Hepatocyte (in vitro differentiated cells): ENCODE results near the gene GLI1. TPM values are rescaled to one million over a fixed set of nuclear protein-coding genes. Genes with fewer than 3 reads are reported as not detected.

Experiments used
- DNase-seq: peaks from one replicate; pipeline ENCODE4 v3.0.0-alpha.2; 2016; ENCODE audit warnings: low spot score
- H2AFZ ChIP-seq: fragments of 200-600 bp; sonication (generic); 2 replicates; pipeline ENCODE4 v1.6.0; 2016; ENCODE audit warnings: antibody characterized with exemption, mild to moderate bottlenecking
- H3K27ac ChIP-seq: fragments of 200-600 bp; sonication (generic); 2 replicates; pipeline ENCODE4 v1.5.1; 2016; ENCODE audit warnings: mild to moderate bottlenecking
- H3K27me3 ChIP-seq: fragments of 200-600 bp; sonication (generic); 2 replicates; pipeline ENCODE4 v1.6.1; 2016
- H3K36me3 ChIP-seq: fragments of 200-600 bp; sonication (generic); replicated peaks from 2 replicates; pipeline ENCODE4 v1.5.1; 2016; ENCODE audit warnings: low read depth; ENCODE audit not compliant: insufficient read depth
- H3K4me1 ChIP-seq: fragments of 200-600 bp; sonication (generic); 2 replicates; pipeline ENCODE4 v1.5.1; 2016; ENCODE audit warnings: mild to moderate bottlenecking, moderate library complexity; ENCODE audit not compliant: insufficient read depth
- H3K4me2 ChIP-seq: fragments of 200-600 bp; sonication (generic); 2 replicates; pipeline ENCODE4 v1.6.0; 2016
- H3K4me3 ChIP-seq: fragments of 200-600 bp; sonication (generic); 2 replicates; pipeline ENCODE4 v1.5.1; 2016; ENCODE audit warnings: mild to moderate bottlenecking
- H3K79me2 ChIP-seq: fragments of 200-600 bp; sonication (generic); 2 replicates; pipeline ENCODE4 v1.6.0; 2017; ENCODE audit warnings: mild to moderate bottlenecking
- H3K9me2 ChIP-seq: fragments of 200-600 bp; sonication (generic); replicated peaks from 2 replicates; pipeline ENCODE4 v1.6.0; 2017; ENCODE audit warnings: mild to moderate bottlenecking; ENCODE audit not compliant: insufficient read depth
- H3K9me3 ChIP-seq: fragments of 200-600 bp; sonication (generic); 2 replicates; pipeline ENCODE4 v1.5.1; 2016; ENCODE audit warnings: low read depth, mild to moderate bottlenecking
- H4K20me1 ChIP-seq: fragments of 200-600 bp; sonication (generic); 2 replicates; pipeline ENCODE4 v1.6.0; 2016; ENCODE audit warnings: mild to moderate bottlenecking; ENCODE audit not compliant: insufficient read depth, poor library complexity, severe bottlenecking
- CTCF ChIP-seq: fragments of 200-600 bp; sonication (generic); IDR thresholded peaks from 2 replicates; pipeline ENCODE4 v1.5.1; 2016; ENCODE audit warnings: antibody characterized with exemption, mild to moderate bottlenecking; ENCODE audit not compliant: poor library complexity
- EZH2 ChIP-seq: fragments of 200-600 bp; sonication (generic); IDR thresholded peaks from 2 replicates; pipeline ENCODE4 v1.6.1; 2016; ENCODE audit warnings: antibody characterized with exemption, mild to moderate bottlenecking, borderline replicate concordance
- EZH2phosphoT487 ChIP-seq: fragments of 200-600 bp; sonication (generic); IDR thresholded peaks from one replicate; pipeline ENCODE4 v1.6.1; 2018; ENCODE audit warnings: antibody characterized with exemption, mild to moderate bottlenecking, low read depth, moderate library complexity; ENCODE audit not compliant: unreplicated experiment, severe bottlenecking
- WGBS: methylation state at CpG from one replicate; pipeline ENCODE4 v1.1.6; 2016; ENCODE audit warnings: low lambda C conversion rate; ENCODE audit errors: missing lambda C conversion rate; 5-methylcytosine and 5-hydroxymethylcytosine counted together
- polyA plus RNA-seq: library from polyadenylated mRNA; unstranded; fragments of >200 nt; fragmentation: Nextera tagmentation; extraction: Ambion mirVana; gene quantifications from 2 replicates; pipeline ENCODE4 v1.2.1, GENCODE V29; 2016
- total RNA-seq: library from RNA; depleted of rRNA; stranded (reverse); fragments of >200 nt; gene quantifications from 2 replicates; pipeline ENCODE4 v1.2.3, GENCODE V29; 2014

Gene GLI1
- total and polyA plus RNA-seq, 2 experiments from 2014 or later, result 6.0 to 7.6 TPM

GRCh38 chr12:57497223-57498131 lies 37.9 kb downstream of the GLI1 start:
- Histone ChIP-seq H4K20me1 (no peaks in the 10 kb centered on the region), H3K4me3 (no peak overlapping the region), H3K9me2 (no peaks in the 10 kb centered on the region), H3K27ac (no peak overlapping the region), H2AFZ (no peak overlapping the region), H3K36me3 (no peaks in the 10 kb centered on the region), H3K4me2 (no peak overlapping the region), H3K4me1 (no peaks in the 10 kb centered on the region), H3K9me3 (no peaks in the 10 kb centered on the region), H3K27me3 (no peaks in the 10 kb centered on the region), H3K79me2 (no peaks in the 10 kb centered on the region)
- TF ChIP-seq CTCF (no peak), EZH2 (no peak), EZH2phosphoT487 (no peak)
- no peak for DNase-seq
- WGBS, result 95% methylated on average over 12 of the region's 12 CpGs

GRCh38 chr12:57498132-57498502 lies 38.5 kb downstream of the GLI1 start:
- 89% methylated on average over 9 of the region's 9 CpGs for WGBS

GRCh38 chr12:57498571-57498970 lies 39.0 kb downstream of the GLI1 start:
- Histone ChIP-seq H3K4me3 (no peak overlapping the region), H3K4me2 (no peak overlapping the region), H2AFZ (no peak overlapping the region), H3K36me3 (no peaks in the 10 kb centered on the region), H3K79me2 (no peaks in the 10 kb centered on the region), H3K27me3 (no peaks in the 10 kb centered on the region), H3K27ac (no peak overlapping the region), H4K20me1 (no peaks in the 10 kb centered on the region), H3K9me3 (no peaks in the 10 kb centered on the region), H3K4me1 (no peaks in the 10 kb centered on the region), H3K9me2 (no peaks in the 10 kb centered on the region)
- WGBS, result 100% methylated on average over 4 of the region's 4 CpGs
- DNase-seq, result no peak
- TF ChIP-seq CTCF (no peak), EZH2phosphoT487 (no peak), EZH2 (no peak)

More at GRCh38 chr12:57498132-57498502, 38.5 kb downstream of the GLI1 start:
- Histone ChIP-seq H3K4me2 (no peak overlapping the region), H3K4me3 (no peak overlapping the region), H3K36me3 (no peaks in the 10 kb centered on the region), H3K27me3 (no peaks in the 10 kb centered on the region), H3K9me2 (no peaks in the 10 kb centered on the region), H3K9me3 (no peaks in the 10 kb centered on the region), H4K20me1 (no peaks in the 10 kb centered on the region), H3K79me2 (no peaks in the 10 kb centered on the region), H3K4me1 (no peaks in the 10 kb centered on the region), H3K27ac (no peak overlapping the region), H2AFZ (no peak overlapping the region)
- DNase-seq, result no peak
- TF ChIP-seq EZH2phosphoT487, result no peak
- no peak for TF ChIP-seq CTCF
- no peak for TF ChIP-seq EZH2
